BLaER1 (cell line): ENCODE data around the gene SV2A.
A peak's percentile ranks its signal among the peaks of the same experiment; 100 is the strongest.

ENCODE experiments used
- H3K27ac ChIP-seq: shearing (Covaris generic); formaldehyde crosslinking; 2 replicates; pipeline ENCODE4 v1.8.1; 2022
- H3K27me3 ChIP-seq: shearing (Covaris generic); formaldehyde crosslinking; 2 replicates; pipeline ENCODE4 v1.8.1; 2022
- H3K36me3 ChIP-seq: shearing (Covaris generic); formaldehyde crosslinking; 2 replicates; pipeline ENCODE4 v1.8.1; 2022
- H3K4me1 ChIP-seq: shearing (Covaris generic); formaldehyde crosslinking; 2 replicates; pipeline ENCODE4 v1.8.1; 2022
- H3K4me2 ChIP-seq: shearing (Covaris generic); formaldehyde crosslinking; 2 replicates; pipeline ENCODE4 v1.8.1; 2022
- H3K4me3 ChIP-seq: shearing (Covaris generic); formaldehyde crosslinking; 2 replicates; pipeline ENCODE4 v1.8.1; 2022
- H3K9ac ChIP-seq: shearing (Covaris generic); formaldehyde crosslinking; 2 replicates; pipeline ENCODE4 v1.8.1; 2022
- H3K9me3 ChIP-seq: shearing (Covaris generic); formaldehyde crosslinking; 2 replicates; pipeline ENCODE4 v1.8.1; 2022
- H4K20me1 ChIP-seq: shearing (Covaris generic); formaldehyde crosslinking; 2 replicates; pipeline ENCODE4 v1.8.1; 2022
- Cebpa-rat ChIP-seq: shearing (Covaris generic); IDR thresholded peaks from 2 replicates; pipeline ENCODE4 v1.8.1; 2022

SV2A gene

DNA sequence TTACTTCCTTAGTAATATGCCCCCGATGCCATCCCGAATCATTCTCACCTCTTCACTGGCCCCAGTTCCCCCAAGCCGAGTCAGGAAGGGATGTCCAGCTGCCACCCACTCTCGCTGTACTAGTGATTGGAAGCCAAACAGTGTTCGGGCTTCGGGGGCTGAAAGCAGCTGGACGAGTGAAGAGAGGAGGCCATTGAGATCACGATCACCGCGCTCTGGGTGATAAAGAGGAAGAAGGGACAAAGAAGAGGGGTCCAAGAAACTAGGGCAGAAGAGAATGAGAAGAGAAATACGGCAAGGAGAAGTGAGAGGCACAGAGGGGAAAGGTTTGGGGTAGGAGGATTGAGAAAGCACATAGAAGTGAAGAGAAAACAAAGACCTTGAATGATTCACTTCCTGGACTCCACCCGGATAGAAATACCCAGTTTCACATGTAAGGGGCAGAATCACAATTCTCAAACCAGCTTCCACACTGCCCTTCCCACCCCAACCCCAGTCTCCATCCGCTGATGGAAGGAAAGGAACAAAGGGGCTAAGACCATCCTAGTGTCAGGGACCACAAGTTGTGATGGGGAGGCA is 13.7 kb upstream of the SV2A start:
- H3K9ac ChIP-seq: no peak overlapping the region
- H3K9me3 ChIP-seq: no peaks in the 10 kb centered on the region
- no peaks in the 10 kb centered on the region for H3K27me3 ChIP-seq
- H3K36me3 ChIP-seq: peaks cover 5% of the 10 kb centered on the region
- H3K4me3 ChIP-seq: no peak overlapping the region
- peaks cover 19% of the 10 kb centered on the region for H3K4me1 ChIP-seq
- no peak overlapping the region for H3K27ac ChIP-seq
- no peak for TF ChIP-seq Cebpa-rat
- H3K4me2 ChIP-seq: no peak overlapping the region
- peaks cover 11% of the 10 kb centered on the region for H4K20me1 ChIP-seq

DNA sequence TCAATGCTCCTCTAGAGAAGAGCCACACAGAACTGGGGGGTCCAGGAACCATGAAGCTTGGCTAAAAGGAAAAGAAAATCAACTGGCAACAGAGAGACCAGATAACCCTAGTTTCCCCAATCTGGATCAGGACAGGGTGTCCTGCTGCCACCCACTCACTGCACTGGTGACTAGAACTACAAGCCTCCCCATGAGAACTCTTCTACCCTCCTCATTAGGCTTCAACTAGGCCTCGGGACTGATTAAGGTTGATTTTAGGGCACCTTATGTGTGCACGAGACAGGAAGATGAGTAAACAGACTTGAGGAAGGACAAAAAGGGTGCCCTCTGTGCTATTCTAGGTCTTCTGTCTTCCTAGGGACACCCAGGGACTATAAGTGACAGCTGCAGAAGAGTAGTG is 12.2 kb upstream of the SV2A start:
- no peak for TF ChIP-seq Cebpa-rat
- peaks cover 19% of the 10 kb centered on the region for H3K36me3 ChIP-seq
- H3K4me2 ChIP-seq: no peak overlapping the region
- H3K9me3 ChIP-seq: no peaks in the 10 kb centered on the region
- H3K9ac ChIP-seq: no peak overlapping the region
- H4K20me1 ChIP-seq: peaks cover 25% of the 10 kb centered on the region
- H3K4me3 ChIP-seq: no peak overlapping the region
- no peaks in the 10 kb centered on the region for H3K27me3 ChIP-seq
- H3K4me1 ChIP-seq: peaks cover 33% of the 10 kb centered on the region
- H3K27ac ChIP-seq: no peak overlapping the region

DNA sequence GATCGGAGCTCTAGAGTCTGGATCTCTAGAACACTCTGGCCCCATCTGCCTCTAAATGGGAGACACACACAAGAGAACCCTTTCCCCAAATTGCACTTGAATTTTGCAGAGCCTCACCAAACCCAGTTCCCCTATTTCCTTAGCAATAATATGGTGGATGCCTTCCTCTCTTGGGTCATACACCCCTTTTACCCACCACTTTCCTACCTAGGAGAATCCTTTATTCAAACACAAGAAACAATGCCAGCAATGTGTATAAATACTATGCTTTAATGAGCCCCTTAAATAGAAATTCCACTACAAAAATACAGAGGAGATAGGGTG is 10.7 kb upstream of the SV2A start:
- TF ChIP-seq Cebpa-rat: no peak
- peak overlapping the region; percentile 89 for H3K27ac ChIP-seq
- peak overlapping the region; percentile 83 for H3K4me3 ChIP-seq
- H3K4me1 ChIP-seq: peaks cover 37% of the 10 kb centered on the region
- peaks cover 34% of the 10 kb centered on the region for H4K20me1 ChIP-seq
- H3K27me3 ChIP-seq: no peaks in the 10 kb centered on the region
- peaks cover 34% of the 10 kb centered on the region for H3K36me3 ChIP-seq
- H3K9ac ChIP-seq: peak overlapping the region; percentile 79
- no peaks in the 10 kb centered on the region for H3K9me3 ChIP-seq
- peak overlapping the region; percentile 97 for H3K4me2 ChIP-seq

DNA sequence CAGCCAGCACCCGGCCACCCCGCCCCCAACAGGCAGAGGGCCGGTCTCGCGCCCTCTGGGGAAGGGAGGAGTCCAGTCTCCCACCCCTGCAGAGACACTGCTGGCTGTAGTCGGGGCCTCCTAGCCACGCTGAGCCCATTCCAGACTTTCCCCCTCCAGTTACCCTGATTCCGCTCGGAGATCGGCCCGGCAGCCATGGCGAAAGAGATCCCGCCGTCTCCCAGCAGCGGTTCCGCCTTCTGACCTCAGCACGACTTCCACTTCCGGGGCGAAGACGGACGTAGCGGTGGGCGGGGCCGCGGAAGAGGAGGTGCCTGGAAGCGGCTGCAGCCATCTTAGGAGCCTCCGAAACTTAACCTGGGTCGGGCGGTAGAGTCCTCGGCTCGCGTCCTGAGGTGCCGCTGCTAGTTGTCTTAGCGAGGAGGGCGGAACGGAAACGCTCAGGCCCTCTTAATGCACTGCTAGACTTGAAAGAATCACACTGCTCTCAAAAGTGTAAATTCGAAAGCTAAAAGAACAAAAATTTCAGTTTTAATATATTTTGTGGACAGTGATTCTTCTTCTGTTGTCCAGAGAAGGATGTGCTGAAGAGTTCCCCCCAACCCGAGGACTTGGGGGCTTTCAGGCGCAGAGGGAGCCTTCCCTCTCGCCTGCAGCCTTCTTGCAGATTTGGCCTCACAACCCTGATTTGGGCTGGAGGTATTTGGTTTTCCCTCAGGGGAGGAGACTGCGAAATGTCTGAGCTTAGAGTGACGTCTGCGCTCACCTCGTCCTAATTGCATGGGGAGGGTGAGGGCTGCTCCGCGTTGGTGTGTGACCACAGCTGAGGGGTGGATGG is 10.1 kb upstream of the SV2A start, which contains the start of gene SF3B4:
SF3B4 (minus strand) TSS at position 241 of the 838 bp plus-strand sequence; CDS start at position 197, 44 bp downstream.
- Histone ChIP-seq H3K27me3 (no peaks in the 10 kb centered on the region), H3K4me3 (peak within 1 kb of the TSS; percentile 83), H3K9ac (peak within 1 kb of the TSS; percentile 79), H3K4me1 (peaks cover 37% of the 10 kb centered on the region), H4K20me1 (peaks cover 34% of the 10 kb centered on the region), H3K9me3 (no peaks in the 10 kb centered on the region), H3K4me2 (peak within 1 kb of the TSS; percentile 97), H3K27ac (peak within 1 kb of the TSS; percentile 89), H3K36me3 (peaks cover 40% of the 10 kb centered on the region)
- no peak for TF ChIP-seq Cebpa-rat

DNA sequence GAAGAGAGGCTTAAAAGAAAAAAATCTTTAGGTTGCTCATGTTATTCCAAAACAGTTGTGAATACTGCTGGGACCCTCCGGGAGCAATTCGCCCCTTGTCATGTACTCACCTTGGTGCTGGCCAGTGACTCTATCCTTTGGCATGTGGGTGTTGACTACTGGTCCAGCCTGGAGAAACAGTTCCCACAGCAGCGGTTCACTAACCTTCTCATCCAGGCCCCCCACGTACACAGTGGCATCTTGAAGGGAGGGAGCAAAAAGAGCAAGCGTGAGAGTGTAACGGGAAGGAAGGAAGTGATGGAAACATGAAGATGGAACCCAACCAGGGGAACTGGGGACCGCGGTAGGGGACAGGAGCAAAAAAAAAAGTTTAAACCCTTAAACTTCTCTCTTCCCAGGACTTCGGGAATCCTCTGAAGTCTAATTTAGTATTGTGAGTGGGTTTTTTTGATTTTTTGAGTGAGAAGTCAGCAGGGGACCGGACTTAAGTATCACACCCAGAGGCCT is 9.5 kb upstream of the SV2A start:
- Histone ChIP-seq H3K27ac (peak overlapping the region; percentile 89), H3K4me2 (peak overlapping the region; percentile 86), H3K9me3 (no peaks in the 10 kb centered on the region), H3K9ac (peak overlapping the region; percentile 79), H3K4me1 (peaks cover 37% of the 10 kb centered on the region), H4K20me1 (peaks cover 34% of the 10 kb centered on the region), H3K27me3 (no peaks in the 10 kb centered on the region), H3K4me3 (peak overlapping the region; percentile 83), H3K36me3 (peaks cover 47% of the 10 kb centered on the region)
- no peak for TF ChIP-seq Cebpa-rat

DNA sequence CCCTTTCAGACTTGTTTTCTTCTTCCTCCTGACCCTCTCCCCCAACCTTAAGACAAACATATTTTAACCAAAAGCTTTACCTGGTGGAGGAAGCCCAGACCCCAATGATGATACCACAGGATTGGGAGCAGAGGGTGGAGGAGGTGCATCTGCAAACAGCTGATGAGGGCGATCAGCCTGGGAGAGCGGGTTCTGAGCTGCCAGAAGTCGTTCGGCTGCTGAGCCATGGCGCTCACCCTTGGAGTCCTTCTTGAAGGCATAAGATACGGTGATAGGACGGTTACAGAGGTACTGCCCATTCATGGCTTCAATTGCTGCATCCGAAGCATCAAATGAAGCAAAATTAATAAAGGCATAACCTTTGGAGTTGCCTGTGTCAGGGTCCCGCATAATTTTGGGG is 8.7 kb upstream of the SV2A start:
- Histone ChIP-seq H3K4me3 (peak overlapping the region; percentile 83), H3K27ac (no peak overlapping the region), H4K20me1 (peaks cover 34% of the 10 kb centered on the region), H3K27me3 (no peaks in the 10 kb centered on the region), H3K4me1 (peaks cover 37% of the 10 kb centered on the region), H3K9ac (no peak overlapping the region), H3K36me3 (peaks cover 54% of the 10 kb centered on the region), H3K9me3 (no peaks in the 10 kb centered on the region), H3K4me2 (peak overlapping the region; percentile 86)
- no peak for TF ChIP-seq Cebpa-rat

DNA sequence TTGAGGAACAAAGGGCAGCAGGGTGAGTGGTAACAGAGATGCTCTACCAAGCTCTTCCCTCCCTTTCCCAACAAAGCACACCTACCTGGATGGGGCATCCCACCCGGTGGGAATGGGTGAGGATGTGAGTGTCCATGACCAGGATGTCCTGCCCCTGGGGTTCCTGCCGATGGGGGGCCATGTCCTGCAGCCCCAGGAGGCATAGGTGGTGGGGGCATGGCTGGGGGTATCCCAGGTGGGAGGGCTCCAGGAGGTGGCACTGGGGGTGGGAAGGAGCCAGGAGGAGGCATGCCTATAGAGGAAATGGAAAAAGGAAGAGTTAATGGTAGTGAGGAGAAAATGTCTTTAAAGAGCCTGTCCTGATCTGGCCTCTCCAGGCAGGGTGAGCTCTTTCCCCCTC is 8.1 kb upstream of the SV2A start:
- Histone ChIP-seq H3K4me1 (peaks cover 37% of the 10 kb centered on the region), H3K4me2 (peak overlapping the region; percentile 86), H3K9ac (no peak overlapping the region), H3K9me3 (no peaks in the 10 kb centered on the region), H3K4me3 (peak overlapping the region; percentile 83; the same call in 1 of the 2 replicates), H4K20me1 (peaks cover 34% of the 10 kb centered on the region), H3K27ac (no peak overlapping the region), H3K27me3 (no peaks in the 10 kb centered on the region), H3K36me3 (peaks cover 56% of the 10 kb centered on the region)
- TF ChIP-seq Cebpa-rat: no peak

DNA sequence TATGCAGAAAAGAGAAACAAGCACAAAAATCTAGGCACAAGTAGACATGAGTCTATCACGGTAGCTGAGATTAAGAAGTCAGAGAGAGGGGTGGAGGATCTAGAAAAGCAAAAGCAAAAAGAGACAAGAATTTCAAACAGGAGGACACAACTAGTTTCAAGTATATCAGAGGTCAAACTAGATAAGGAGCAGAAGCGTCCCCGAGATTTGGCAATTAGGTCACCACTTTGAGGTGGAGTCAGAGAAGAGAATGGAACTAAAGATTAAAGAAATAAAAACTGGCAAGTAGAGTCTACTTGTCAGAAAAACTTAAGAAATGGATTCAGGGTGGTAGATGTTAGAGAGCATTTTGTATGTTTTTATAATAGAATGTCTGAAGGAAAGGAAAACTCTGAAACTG is 7.7 kb upstream of the SV2A start:
- Histone ChIP-seq H3K27me3 (no peaks in the 10 kb centered on the region), H3K9me3 (no peaks in the 10 kb centered on the region), H3K36me3 (peaks cover 56% of the 10 kb centered on the region), H4K20me1 (peaks cover 34% of the 10 kb centered on the region), H3K27ac (no peak overlapping the region), H3K4me2 (peak overlapping the region; percentile 86), H3K4me1 (peaks cover 37% of the 10 kb centered on the region), H3K9ac (no peak overlapping the region), H3K4me3 (no peak overlapping the region)
- no peak for TF ChIP-seq Cebpa-rat

DNA sequence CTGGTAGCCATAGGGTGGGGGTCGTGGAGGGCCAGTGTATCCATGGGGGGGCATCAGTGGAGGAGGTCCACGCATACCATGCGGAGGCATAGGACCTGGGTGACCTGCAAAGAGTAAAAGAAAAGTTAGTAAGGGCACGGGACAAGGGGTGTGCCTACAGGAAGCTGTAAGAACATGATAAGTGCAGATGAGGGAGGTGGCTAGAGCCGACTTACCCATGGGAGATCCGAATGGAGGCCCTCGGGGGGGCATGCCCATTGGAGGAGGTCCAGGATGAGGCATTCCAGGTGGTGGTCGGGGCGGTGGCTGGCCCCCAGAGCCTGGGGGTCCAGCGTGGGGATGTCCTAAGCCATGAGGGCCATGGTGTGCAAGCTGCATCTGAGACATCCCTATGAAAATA is 6.0 kb upstream of the SV2A start:
- H3K36me3 ChIP-seq: peaks cover 56% of the 10 kb centered on the region

DNA sequence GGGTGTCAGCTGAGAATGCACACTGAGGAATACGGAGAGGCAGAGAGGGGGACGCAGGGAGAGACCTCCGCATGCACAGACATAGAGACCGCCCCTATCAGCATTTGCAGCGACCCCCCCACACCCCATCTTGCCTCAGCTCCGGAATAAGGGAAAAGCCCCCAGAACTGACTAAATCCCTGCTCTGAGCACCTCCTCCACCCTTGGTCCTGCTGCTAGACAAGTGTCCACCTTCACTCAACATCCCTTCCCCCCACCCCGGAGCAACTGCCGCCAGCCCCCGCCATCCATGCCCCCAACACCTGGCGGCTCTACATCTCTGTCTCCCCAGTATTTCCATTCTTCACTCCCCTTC is 769 bp downstream of the SV2A start:
- no peaks in the 10 kb centered on the region for H4K20me1 ChIP-seq
- H3K4me2 ChIP-seq: peak overlapping the region; percentile 91
- no peak for TF ChIP-seq Cebpa-rat
- peak overlapping the region; percentile 79 for H3K4me3 ChIP-seq
- no peaks in the 10 kb centered on the region for H3K27me3 ChIP-seq
- peaks cover 39% of the 10 kb centered on the region for H3K4me1 ChIP-seq
- H3K36me3 ChIP-seq: peaks cover 30% of the 10 kb centered on the region
- peak overlapping the region; percentile 76 for H3K27ac ChIP-seq
- peak overlapping the region; percentile 83 for H3K9ac ChIP-seq
- no peaks in the 10 kb centered on the region for H3K9me3 ChIP-seq

More for the DNA sequence above, 6.0 kb upstream of the SV2A start:
- Histone ChIP-seq H3K4me2 (no peak overlapping the region), H3K4me1 (peaks cover 33% of the 10 kb centered on the region), H4K20me1 (peaks cover 34% of the 10 kb centered on the region), H3K27ac (no peak overlapping the region), H3K9me3 (no peaks in the 10 kb centered on the region), H3K27me3 (no peaks in the 10 kb centered on the region), H3K4me3 (no peak overlapping the region), H3K9ac (no peak overlapping the region)
- TF ChIP-seq Cebpa-rat: no peak
